Parathyroid adenoma (tissue), 2 donors: ENCODE results near the gene KCTD17.

Experiments used
- H2AFZ ChIP-seq: fragments of 300-600 bp; sonication (generic); one replicate; pipeline ENCODE4 v1.7.0; 2017; ENCODE audit warnings: antibody characterized with exemption, mild to moderate bottlenecking
- H3K27ac ChIP-seq: fragments of 300-600 bp; sonication (generic); one replicate; pipeline ENCODE4 v1.7.0; 2017
- H3K27me3 ChIP-seq: fragments of 300-600 bp; sonication (generic); one replicate; pipeline ENCODE4 v1.7.0; 2017; ENCODE audit warnings: low read length; ENCODE audit not compliant: control insufficient read depth, insufficient read depth
- H3K36me3 ChIP-seq: fragments of 300-600 bp; sonication (generic); one replicate; pipeline ENCODE4 v1.7.0; 2017; ENCODE audit warnings: low read length; ENCODE audit not compliant: control insufficient read depth, insufficient read depth
- H3K4me1 ChIP-seq: fragments of 300-600 bp; sonication (generic); one replicate; pipeline ENCODE4 v1.7.0; 2017; ENCODE audit warnings: control low read depth
- H3K4me2 ChIP-seq: fragments of 300-600 bp; sonication (generic); one replicate; pipeline ENCODE4 v1.7.0; 2017; ENCODE audit warnings: low read length
- H3K4me3 ChIP-seq: fragments of 300-600 bp; sonication (generic); one replicate; pipeline ENCODE4 v1.7.0; 2017; ENCODE audit warnings: low read depth, low read length
- H3K79me2 ChIP-seq: fragments of 300-600 bp; sonication (generic); one replicate; pipeline ENCODE4 v1.7.0; 2017; ENCODE audit warnings: control low read depth
- H3K9ac ChIP-seq: fragments of 300-600 bp; sonication (generic); one replicate; pipeline ENCODE4 v1.7.0; 2017; ENCODE audit warnings: mild to moderate bottlenecking
- H3K9me3 ChIP-seq: fragments of 300-600 bp; sonication (generic); one replicate; pipeline ENCODE4 v1.7.0; 2017; ENCODE audit warnings: low read length; ENCODE audit not compliant: control insufficient read depth
- CTCF ChIP-seq: fragments of 300-600 bp; sonication (generic); IDR thresholded peaks from one replicate; pipeline ENCODE4 v1.7.0; 2017; ENCODE audit warnings: antibody characterized with exemption, mild to moderate bottlenecking
- donor health status: primary hyperparathyroidism.

The KCTD17 gene

DNA sequence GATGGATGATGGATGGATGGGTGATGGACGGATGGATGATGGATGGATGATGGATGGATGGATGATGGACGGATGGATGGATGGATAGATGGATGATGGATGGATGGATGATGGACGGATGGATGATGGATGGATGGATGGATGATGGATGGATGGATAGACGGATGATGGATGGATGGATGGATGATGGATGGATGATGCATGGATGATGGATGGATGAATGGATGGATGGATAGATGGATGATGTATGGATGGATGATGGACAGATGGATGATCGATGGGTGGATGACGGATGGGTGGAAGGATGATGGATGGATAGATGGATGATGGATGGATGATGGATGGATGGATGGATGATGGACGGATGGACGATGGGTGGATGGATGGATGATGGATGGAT, 21.1 kb downstream of the KCTD17 start:
- Histone ChIP-seq H3K27me3 (peaks cover 5% of the 10 kb centered on the region), H3K79me2 (no peaks in the 10 kb centered on the region), H3K4me2 (no peak overlapping the region), H3K9me3 (no peaks in the 10 kb centered on the region), H3K9ac (no peak overlapping the region), H3K4me1 (no peaks in the 10 kb centered on the region), H3K27ac (no peak overlapping the region), H2AFZ (no peak overlapping the region), H3K36me3 (no peaks in the 10 kb centered on the region), H3K4me3 (no peak overlapping the region)
- TF ChIP-seq CTCF = no peak

- H3K9ac ChIP-seq = no peak overlapping the region
- H3K4me2 ChIP-seq = no peak overlapping the region
- H3K4me3 ChIP-seq = no peak overlapping the region
- no peaks in the 10 kb centered on the region for H3K36me3 ChIP-seq
- no peaks in the 10 kb centered on the region for H3K9me3 ChIP-seq
- no peak for TF ChIP-seq CTCF
- no peak overlapping the region for H2AFZ ChIP-seq
- no peaks in the 10 kb centered on the region for H3K4me1 ChIP-seq
- no peaks in the 10 kb centered on the region for H3K27me3 ChIP-seq
- no peak overlapping the region for H3K27ac ChIP-seq
- H3K79me2 ChIP-seq = no peaks in the 10 kb centered on the region
Observed at GRCh38 chr22:37074537-37074936, 23.0 kb downstream of the KCTD17 start.

GRCh38 chr22:37075046-37075445, 23.5 kb downstream of the KCTD17 start:
- Histone ChIP-seq H3K27me3 (no peaks in the 10 kb centered on the region), H3K9ac (no peak overlapping the region), H3K36me3 (no peaks in the 10 kb centered on the region), H3K4me2 (no peak overlapping the region), H3K27ac (no peak overlapping the region), H3K9me3 (no peaks in the 10 kb centered on the region), H3K79me2 (no peaks in the 10 kb centered on the region), H3K4me1 (no peaks in the 10 kb centered on the region), H2AFZ (no peak overlapping the region), H3K4me3 (no peak overlapping the region)
- TF ChIP-seq CTCF = no peak

DNA sequence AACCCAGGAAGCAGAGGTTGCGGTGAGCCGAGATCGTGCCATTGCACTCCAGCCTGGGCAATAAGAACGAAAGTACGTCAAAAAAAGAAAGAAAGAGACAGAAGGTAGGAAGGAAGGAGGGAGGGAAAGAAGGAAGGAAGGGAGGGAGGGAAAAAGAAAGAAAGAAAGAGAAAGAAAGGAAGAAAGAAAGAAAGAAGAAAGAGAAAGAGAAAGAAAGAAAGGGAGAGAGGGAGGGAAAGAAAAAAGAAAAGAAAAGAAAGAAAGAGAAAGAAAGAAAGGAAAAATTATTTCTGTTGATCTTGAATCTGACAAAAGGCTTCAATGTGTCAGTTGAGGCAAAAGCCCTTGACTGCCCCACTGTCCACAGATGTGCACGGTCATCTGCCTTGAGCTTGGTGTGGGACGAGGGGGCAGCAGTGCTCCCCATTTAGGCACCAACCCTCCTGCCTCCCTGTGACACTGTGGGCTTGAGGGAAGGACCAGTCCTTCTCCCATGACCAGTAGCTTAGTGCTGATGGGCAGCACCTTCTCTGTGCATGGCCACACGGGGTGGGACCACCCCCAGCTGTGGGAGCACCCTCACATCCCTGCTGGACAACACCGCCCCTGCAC, 24.4 kb downstream of the KCTD17 start:
- Histone ChIP-seq H2AFZ (no peak overlapping the region), H3K4me1 (no peaks in the 10 kb centered on the region), H3K4me2 (no peak overlapping the region), H3K27me3 (no peaks in the 10 kb centered on the region), H3K27ac (no peak overlapping the region), H3K79me2 (no peaks in the 10 kb centered on the region), H3K4me3 (no peak overlapping the region), H3K9ac (no peak overlapping the region), H3K9me3 (no peaks in the 10 kb centered on the region), H3K36me3 (no peaks in the 10 kb centered on the region)
- no peak for TF ChIP-seq CTCF

GRCh38 chr22:37077802-37078448, 26.4 kb downstream of the KCTD17 start:
- Histone ChIP-seq H2AFZ (no peak overlapping the region), H3K4me1 (no peaks in the 10 kb centered on the region), H3K4me3 (no peak overlapping the region), H3K9me3 (no peaks in the 10 kb centered on the region), H3K4me2 (no peak overlapping the region), H3K79me2 (no peaks in the 10 kb centered on the region), H3K27ac (no peak overlapping the region), H3K36me3 (no peaks in the 10 kb centered on the region), H3K27me3 (no peaks in the 10 kb centered on the region), H3K9ac (no peak overlapping the region)
- peak; percentile 60 for TF ChIP-seq CTCF
